Left hindlimb (tissue), 1 donor: ENCODE measurements around the gene FSTL4.

ENCODE experiments used
- DNase-seq: peaks from one replicate; pipeline ENCODE4 v3.0.0-alpha.2; 2018

FSTL4 gene

GRCh38 chr5:133610489-133611356 lies 1.6 kb downstream of the FSTL4 start:
- peak; percentile 69 for DNase-seq

GRCh38 chr5:133607451-133607850 lies 4.9 kb downstream of the FSTL4 start:
- no peak for DNase-seq

GRCh38 chr5:133606835-133607234 lies 5.5 kb downstream of the FSTL4 start:
- DNase-seq, result no peak

GRCh38 chr5:133605323-133605722 lies 7.0 kb downstream of the FSTL4 start:
- DNase-seq, result no peak

- no peak for DNase-seq
Observed at GRCh38 chr5:133603711-133604110, 8.6 kb downstream of the FSTL4 start.

- no peak for DNase-seq
Observed at GRCh38 chr5:133602835-133603380, 9.4 kb downstream of the FSTL4 start.

GRCh38 chr5:133599600-133599999 lies 12.7 kb downstream of the FSTL4 start:
- no peak for DNase-seq

GRCh38 chr5:133599044-133599443 lies 13.3 kb downstream of the FSTL4 start:
- DNase-seq, result no peak

GRCh38 chr5:133596049-133596448 lies 16.3 kb downstream of the FSTL4 start:
- no peak for DNase-seq

- DNase-seq, result no peak
Observed at GRCh38 chr5:133595465-133595864, 16.9 kb downstream of the FSTL4 start.

GRCh38 chr5:133589286-133589685 lies 23.1 kb downstream of the FSTL4 start:
- no peak for DNase-seq

GRCh38 chr5:133582971-133583370 lies 29.4 kb downstream of the FSTL4 start:
- DNase-seq, result no peak

- no peak for DNase-seq
Observed at GRCh38 chr5:133581918-133582317, 30.4 kb downstream of the FSTL4 start.

GRCh38 chr5:133581348-133581747 lies 31.0 kb downstream of the FSTL4 start:
- DNase-seq, result no peak

GRCh38 chr5:133580618-133581017 lies 31.7 kb downstream of the FSTL4 start:
- no peak for DNase-seq

GRCh38 chr5:133579766-133580165 lies 32.6 kb downstream of the FSTL4 start:
- no peak for DNase-seq

GRCh38 chr5:133569347-133569746 lies 43.0 kb downstream of the FSTL4 start:
- DNase-seq, result peak; percentile 34

GRCh38 chr5:133565993-133566392 lies 46.3 kb downstream of the FSTL4 start:
- peak; percentile 38 for DNase-seq

- DNase-seq, result no peak
Observed at GRCh38 chr5:133564921-133565565, 47.3 kb downstream of the FSTL4 start.

GRCh38 chr5:133562554-133562953 lies 49.8 kb downstream of the FSTL4 start:
- no peak for DNase-seq

- no peak for DNase-seq
Observed at GRCh38 chr5:133559960-133560359, 52.4 kb downstream of the FSTL4 start.

- no peak for DNase-seq
Observed at GRCh38 chr5:133556551-133556950, 55.8 kb downstream of the FSTL4 start.

GRCh38 chr5:133554279-133554678 lies 58.1 kb downstream of the FSTL4 start:
- no peak for DNase-seq

GRCh38 chr5:133552925-133553525 lies 59.3 kb downstream of the FSTL4 start:
- DNase-seq, result no peak
